ENCODE data around the gene TMED9. TPM values are rescaled to one million over a fixed set of nuclear protein-coding genes. Genes with fewer than 3 reads are reported as not detected.

Gene TMED9
- total RNA-seq, 1 donor from 2014 or later = 135 TPM

- ATAC-seq (no peak), DNase-seq (ENCODE audit: low spot score) (no peak)
Measured at GRCh38 chr5:177576169-177576568, 15.8 kb upstream of the TMED9 start.

- ATAC-seq = no peak
- DNase-seq (ENCODE audit: low spot score) = no peak
Measured at GRCh38 chr5:177578316-177578715, 13.7 kb upstream of the TMED9 start.

DNA sequence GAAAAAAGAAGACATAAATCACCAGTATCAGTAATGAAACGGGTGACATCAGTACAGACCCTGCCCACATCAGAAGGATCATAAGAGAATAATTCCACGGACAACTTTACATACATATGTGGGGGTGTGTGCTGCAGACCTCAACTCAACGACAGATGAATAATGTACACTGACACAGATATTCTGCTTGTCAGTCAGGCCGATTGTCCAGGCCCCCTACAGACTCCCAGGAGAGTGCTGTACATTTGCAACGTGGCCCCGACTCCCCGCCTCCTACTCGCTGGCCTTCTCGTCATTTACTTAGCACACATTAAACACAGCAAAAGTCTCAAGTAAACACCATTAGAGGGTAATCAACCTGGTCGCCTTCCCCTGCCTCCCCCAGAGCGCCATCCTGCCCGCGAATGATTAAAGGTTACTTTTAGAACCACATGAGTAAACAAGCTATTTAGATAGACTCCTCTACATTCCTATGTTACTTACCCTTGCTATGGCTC, 3.5 kb upstream of the TMED9 start:
- DNase-seq (ENCODE audit: low spot score) = no peak
- ATAC-seq = no peak

DNA sequence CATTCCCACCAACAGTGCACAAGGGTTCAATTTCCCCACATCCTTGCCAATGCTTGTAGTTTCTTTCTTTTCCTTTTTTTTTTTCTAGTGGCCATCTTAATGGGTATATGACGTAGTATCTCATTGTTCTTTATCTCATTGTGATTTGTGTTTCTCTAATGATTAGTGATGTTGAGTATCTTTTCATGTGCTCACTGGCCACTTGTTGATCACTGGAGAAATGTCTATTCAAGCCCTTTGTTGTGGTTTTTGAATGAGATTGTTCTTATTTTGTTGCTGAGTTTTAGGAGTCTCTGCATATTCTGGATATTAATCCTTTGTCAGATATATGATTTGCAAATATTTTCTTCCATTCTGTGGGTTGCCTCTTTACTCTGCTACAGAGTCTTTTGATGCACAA, 1.6 kb upstream of the TMED9 start:
- DNase-seq (ENCODE audit: low spot score) (no peak), ATAC-seq (no peak)

DNA sequence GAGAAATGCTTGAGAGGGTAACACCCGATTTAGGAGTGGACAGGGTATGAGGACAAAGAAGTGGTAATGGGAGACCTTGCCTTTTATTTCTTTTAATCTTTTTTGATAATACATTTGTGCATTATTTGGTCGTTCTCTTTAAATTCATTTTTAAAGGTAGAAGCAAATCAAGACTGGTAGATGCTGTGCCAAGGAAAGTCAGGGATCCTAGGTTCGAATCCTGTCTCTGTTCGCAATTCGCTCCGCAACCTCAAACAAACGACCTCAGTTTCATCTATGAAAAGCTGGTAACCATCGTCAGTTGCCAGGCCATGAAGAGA, 353 bp upstream of the TMED9 start:
- DNase-seq (ENCODE audit: low spot score) (no peak), ATAC-seq (no peak)

DNA sequence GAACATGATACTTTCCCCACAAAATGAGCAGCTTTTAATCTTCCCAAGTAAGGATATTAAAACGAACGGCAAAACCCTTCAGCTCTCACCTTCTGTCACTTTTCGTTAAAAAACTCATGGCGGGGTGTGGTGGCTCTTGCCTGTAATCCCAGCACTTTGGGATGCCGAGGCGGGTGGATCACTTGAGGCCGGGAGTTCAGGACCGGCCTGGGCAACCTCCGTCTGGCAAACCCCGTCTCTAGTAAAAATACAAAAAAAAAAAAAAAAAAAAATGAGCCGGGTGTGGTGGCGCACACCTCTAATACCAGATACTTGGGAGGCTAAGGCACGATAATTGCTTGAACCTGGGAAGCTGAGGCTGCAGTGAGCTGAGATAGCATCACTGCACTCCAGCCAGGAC, 902 bp downstream of the TMED9 start:
- ATAC-seq = no peak

DNA sequence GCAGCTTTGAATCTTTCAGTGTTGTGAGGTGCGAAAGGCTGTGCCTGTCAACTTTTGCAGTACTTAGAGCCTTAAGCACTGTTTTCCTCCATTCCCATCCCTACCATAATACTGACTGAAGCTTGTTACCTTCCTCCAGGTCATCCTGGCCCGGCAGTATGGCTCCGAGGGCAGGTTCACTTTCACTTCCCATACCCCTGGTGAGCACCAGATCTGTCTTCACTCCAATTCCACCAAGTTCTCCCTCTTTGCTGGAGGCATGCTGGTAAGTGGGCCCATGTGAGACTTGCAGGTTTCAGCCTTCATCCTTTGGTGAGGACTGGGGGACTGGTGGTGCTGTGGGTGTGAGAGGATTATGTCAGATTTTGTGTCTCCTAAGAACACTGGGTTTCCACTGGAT, 1.5 kb downstream of the TMED9 start:
- ATAC-seq (no peak), DNase-seq (ENCODE audit: low spot score) (no peak)

More for the DNA sequence above, 902 bp downstream of the TMED9 start:
- no peak for DNase-seq (ENCODE audit: low spot score)

GRCh38 chr5:177594071-177594470, 2.1 kb downstream of the TMED9 start:
- DNase-seq (ENCODE audit: low spot score) (no peak), ATAC-seq (no peak)

DNA sequence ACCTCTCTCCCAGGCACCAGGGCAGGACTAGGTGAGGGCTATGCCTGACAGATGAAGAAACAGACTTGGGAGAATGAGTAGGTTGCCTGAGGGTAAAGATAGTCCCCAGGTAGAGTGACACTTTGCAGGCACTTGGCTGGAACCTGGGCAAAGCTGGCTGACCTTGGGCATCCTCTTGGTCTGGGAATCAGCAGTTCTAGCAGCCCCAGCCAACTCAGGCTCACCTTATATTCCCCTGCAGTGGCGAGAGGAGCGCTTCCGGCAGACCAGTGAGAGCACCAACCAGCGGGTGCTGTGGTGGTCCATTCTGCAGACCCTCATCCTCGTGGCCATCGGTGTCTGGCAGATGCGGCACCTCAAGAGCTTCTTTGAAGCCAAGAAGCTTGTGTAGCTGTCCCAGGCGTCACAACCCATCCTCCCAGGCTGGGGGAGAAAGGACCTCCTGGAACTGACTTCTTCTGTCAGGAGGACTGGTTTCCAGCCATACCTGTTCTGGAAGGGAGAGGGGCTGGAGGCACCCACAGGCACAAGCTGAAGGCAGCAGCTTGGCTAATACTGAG, 3.1 kb downstream of the TMED9 start:
- ATAC-seq = no peak
- DNase-seq (ENCODE audit: low spot score) = no peak

GRCh38 chr5:177595991-177596774, 4.2 kb downstream of the TMED9 start:
- ATAC-seq = no peak
- no peak for DNase-seq (ENCODE audit: low spot score)

DNA sequence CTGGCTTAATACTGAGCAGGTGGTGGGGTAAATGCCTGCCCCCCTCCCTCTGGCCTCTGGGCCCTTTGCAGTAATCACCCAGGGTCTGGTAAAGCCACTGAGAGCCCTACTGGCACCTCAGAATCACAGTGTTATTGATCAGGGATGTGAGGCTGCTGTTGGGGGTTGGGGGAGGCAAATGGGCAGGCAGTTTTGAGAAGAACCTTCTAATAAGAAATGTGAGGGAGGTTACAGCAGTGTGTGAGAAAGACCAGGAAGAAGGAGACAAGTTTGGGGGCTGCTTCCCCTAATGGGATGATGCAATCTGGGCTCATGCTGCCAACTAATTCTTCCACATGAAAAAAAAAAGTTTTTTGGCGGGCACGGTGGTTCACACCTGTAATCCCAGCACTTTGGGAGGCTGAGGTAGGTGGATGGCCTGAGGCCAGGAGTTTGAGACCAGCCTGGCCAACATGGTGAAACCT, 4.8 kb downstream of the TMED9 start:
- DNase-seq (ENCODE audit: low spot score) (no peak), ATAC-seq (no peak)

- ATAC-seq (no peak), DNase-seq (ENCODE audit: low spot score) (no peak)
Measured at GRCh38 chr5:177598477-177598876, 6.5 kb downstream of the TMED9 start.

- peak; percentile 97 for ATAC-seq
- DNase-seq (ENCODE audit: low spot score) = peak; percentile 87
Measured at GRCh38 chr5:177599731-177600507, 7.9 kb downstream of the TMED9 start, which contains the start of gene B4GALT7. TSS of gene B4GALT7 (plus strand) at chr5:177600132. CDS start at chr5:177600211, 79 bp downstream.

DNA sequence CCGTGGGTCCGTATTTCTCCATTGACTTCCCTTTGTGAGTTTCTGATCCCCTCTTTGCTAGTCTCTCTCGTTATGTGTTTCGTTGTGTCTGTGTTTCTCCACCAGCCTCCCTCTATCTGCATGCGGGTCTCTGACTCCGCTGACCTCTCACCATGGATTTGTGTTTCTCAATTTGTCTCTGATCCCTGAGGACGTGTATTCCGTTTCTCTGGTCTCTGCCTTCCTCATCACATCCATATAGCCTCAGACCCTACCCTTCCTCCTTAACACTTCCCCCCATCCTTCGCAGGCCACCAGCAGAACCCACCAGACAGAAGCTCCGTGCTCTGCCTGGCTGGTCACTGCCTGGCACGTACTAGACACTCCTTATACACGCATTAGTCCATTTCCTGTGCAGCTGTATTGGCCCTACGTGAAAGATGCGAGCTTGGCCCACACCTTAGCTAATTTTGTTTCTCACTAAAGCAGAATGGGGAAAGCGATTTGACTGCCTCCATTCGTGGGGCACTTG, 8.6 kb downstream of the TMED9 start:
- DNase-seq (ENCODE audit: low spot score) (peak; percentile 40), ATAC-seq (no peak)

- peak; percentile 29 for DNase-seq (ENCODE audit: low spot score)
Measured at GRCh38 chr5:177601126-177601525, 9.1 kb downstream of the TMED9 start.

GRCh38 chr5:177601577-177602457, 9.8 kb downstream of the TMED9 start:
- DNase-seq (ENCODE audit: low spot score) (peak; percentile 44), ATAC-seq (no peak)

More at GRCh38 chr5:177601126-177601525, 9.1 kb downstream of the TMED9 start:
- no peak for ATAC-seq

DNA sequence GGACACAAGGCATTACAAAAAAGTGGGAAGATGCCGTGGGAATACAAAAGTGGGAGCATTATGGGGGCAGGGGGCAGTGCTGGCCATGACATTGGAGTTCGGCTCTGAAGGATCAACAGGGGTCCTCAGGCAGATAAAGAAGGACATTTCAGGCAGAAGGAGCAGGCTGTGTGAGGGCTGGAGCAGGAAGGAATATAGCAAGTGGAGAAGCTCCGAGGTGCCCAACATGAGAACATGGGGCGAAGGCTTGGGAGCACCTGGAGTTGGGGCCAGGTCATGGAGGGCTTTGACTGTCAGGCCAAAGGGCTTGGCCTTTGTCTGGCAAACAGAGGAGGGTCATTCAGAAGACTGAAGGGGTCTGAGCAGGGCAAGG, 10.4 kb downstream of the TMED9 start:
- DNase-seq (ENCODE audit: low spot score) (peak; percentile 30), ATAC-seq (no peak)

- peak; percentile 16 for DNase-seq (ENCODE audit: low spot score)
- ATAC-seq = no peak
Measured at GRCh38 chr5:177603631-177604030, 11.6 kb downstream of the TMED9 start.

DNA sequence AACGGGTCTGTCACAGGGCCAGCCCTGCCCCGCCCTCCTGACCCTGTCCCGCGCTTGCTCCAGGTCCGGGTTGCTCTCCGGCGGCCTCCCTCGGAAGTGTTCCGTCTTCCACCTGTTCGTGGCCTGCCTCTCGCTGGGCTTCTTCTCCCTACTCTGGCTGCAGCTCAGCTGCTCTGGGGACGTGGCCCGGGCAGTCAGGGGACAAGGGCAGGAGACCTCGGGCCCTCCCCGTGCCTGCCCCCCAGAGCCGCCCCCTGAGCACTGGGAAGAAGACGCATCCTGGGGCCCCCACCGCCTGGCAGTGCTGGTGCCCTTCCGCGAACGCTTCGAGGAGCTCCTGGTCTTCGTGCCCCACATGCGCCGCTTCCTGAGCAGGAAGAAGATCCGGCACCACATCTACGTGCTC, 12.1 kb downstream of the TMED9 start:
- DNase-seq (ENCODE audit: low spot score) (peak; percentile 44), ATAC-seq (no peak)

DNA sequence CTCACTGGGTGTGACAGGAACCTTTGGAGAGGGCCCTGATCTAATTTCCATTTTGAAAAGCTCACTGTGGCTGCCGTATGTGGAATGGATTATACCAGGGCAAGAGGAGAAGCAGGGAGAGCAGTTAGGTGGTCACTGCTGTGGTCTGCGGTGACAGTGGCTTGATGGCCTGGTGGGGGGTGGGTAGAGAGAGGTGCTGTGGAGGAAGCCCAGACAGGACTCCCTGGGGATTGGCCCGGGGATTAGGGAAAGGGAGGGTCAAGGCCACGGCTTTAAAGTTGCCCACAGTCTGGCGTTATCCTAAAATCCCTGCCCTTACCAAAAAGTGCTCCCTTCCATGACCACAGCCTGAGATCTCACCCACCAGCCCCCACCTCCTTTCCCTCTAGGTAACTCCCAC, 12.7 kb downstream of the TMED9 start:
- DNase-seq (ENCODE audit: low spot score) (no peak), ATAC-seq (no peak)
